DMS 273 treated with DMSO at 0.1 percent for 48 hours (cell line): ENCODE results near the gene SSTR5.

ENCODE experiments used
- DNase-seq: peaks from one replicate; lab custom pipeline; 2025; lab: John Stamatoyannopoulos, UW

SSTR5 gene

GRCh38 chr16:1102921-1103635, 30.5 kb downstream of the SSTR5 start:
- no peak for DNase-seq

GRCh38 chr16:1103636-1103980, 31.1 kb downstream of the SSTR5 start:
- DNase-seq = no peak

DNA sequence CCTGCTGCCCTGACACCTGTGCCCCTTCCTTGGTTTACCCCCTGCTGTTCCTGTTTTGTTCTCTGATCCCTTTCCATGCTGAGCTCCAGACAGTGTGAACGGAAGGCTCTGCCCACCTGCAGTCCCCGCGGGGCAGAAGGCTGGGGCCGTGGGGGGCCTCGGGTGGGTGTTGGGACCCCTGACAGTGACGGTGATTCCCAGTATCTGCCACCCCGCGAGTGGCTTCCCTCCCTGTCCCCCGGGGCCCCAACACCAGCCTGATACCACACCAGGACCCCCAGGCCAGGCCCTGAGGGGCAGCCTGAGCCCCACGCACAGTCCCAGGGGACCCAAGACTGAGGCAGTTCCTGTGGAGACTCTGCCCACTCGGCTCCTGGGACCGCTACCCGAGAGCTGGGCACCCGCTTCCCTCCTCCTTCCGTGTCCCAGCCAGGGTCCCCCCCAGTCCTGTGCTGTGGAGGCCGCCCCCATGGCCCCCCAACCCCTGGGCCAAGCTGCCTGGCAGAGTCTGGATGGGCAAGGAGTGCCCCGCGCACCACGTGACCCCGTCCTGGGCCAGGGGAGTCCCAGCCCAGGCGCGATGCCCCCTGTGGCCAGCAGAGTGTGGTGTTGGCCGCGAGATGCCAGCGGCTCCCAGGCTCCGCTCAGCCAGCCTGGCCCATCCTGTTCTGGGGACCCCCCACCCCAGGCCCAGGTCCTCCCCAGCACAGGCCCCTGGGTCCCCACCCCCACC, 33.5 kb downstream of the SSTR5 start:
- no peak for DNase-seq

DNA sequence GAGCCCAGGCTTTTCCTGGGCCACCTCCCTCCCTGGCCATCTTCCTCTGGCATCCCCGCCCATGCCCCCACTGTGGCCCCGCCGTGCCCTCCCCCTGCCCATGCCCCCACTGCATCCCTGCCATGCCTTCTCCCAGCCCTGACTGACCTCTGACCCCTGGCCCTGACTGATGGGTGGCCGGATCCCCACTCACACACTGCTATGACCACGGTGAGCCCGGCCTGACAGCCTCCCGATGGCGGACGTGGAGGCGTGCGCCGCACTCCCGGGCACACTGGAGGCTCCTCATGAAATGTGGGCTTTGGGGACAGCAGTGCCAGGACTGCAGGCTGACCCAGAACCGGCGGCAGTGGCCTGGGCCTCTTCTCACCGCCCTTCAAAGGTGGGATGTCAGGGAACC, 34.1 kb downstream of the SSTR5 start:
- no peak for DNase-seq

DNA sequence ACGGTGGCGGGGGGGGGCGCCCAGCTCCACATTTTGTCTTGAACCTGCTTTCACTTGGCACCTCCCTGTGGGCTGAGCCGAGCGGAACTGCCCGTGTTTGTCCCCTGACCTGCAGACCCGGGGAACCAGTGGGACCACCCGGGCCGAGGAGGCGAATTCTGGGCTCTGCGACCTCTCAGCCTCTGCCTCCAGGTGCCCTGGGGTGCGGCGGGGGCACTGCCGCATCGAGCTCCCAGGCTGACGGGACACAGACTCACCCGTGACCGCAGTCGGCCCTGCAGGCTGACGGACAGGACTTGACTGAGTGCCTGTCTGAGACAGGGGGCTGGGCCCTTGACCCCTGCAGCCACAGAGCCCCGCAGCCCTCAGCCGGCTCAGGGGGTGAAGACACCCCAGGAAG, 34.6 kb downstream of the SSTR5 start:
- no peak for DNase-seq

GRCh38 chr16:1107731-1108130, 35.2 kb downstream of the SSTR5 start:
- no peak for DNase-seq

- DNase-seq = peak; percentile 42
Observed at GRCh38 chr16:1108299-1109252, 36.0 kb downstream of the SSTR5 start.

DNA sequence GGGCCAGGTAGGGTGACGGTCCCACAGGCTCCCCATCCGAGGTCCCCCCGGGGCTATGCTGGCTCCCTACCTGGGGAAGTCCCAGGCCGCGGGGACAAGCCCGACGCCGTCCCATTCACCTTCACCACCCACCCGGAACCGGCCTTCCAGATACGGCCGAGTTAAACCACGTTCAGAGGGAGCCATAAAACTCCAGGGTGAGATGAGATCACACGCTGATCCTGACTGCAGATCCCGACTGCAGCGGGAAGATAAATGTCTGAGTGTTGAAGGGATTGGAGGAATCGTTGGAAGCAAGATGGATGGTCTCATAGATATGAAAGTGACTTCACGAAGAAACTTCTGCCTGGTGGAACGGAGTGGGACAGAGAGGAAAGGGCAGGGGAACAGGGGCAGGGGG, 37.1 kb downstream of the SSTR5 start:
- no peak for DNase-seq

DNA sequence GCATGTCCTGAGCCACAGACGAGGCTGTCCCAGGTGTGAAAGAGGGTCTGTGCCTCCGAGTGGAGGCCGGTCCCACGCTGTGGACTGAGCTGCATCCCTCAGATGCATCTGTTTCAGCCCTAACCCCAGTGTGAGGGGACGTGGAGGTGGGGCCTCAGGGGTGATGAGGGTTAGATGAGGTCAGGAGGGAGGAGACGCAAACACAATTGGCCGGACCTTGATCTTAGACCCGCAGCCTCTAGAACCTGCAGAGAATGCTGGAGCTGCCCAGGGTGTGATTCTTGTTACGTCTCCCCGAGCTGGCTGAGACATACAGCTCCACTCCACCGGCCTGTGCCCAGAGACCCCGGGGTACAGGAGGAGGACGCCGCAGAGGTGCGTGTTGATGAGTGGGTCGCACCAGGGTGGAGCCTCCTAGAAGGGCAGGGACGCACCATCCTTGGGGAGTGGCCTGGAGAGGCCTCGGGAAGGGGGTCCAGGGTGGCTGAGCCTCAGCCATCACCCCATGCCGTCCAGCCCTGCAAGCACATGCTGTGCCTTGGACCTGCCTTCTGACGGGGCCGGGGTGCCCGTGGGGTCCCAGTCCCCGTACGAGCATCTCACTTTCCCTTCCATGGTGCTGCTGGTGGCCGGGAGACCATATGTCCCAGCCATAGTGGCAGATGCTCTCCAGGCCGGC, 40.1 kb downstream of the SSTR5 start:
- DNase-seq = no peak

DNA sequence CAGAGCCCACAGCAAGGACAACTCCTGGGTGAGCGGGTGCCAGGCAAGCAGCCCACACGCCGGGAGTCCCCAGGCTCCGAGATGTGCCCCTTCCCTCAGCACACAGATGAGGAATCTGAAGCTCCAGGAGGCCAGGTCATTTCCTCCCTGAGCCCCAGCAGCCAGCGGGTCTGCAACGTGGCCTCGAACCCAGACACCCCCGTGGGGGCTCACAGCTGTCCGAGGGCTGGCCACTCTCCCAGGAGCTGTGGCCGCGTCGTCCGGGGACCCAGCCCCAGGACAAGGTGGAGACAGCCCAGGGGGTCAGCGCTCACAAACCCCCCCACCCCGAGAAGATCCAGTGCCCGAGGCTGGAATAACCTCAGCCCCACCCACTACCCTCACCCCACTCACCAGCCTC, 40.9 kb downstream of the SSTR5 start:
- DNase-seq = no peak

- no peak for DNase-seq
Observed at GRCh38 chr16:1113889-1114526, 41.5 kb downstream of the SSTR5 start.

GRCh38 chr16:1116693-1117077, 44.1 kb downstream of the SSTR5 start:
- no peak for DNase-seq

GRCh38 chr16:1117176-1117900, 44.8 kb downstream of the SSTR5 start:
- no peak for DNase-seq

- DNase-seq = no peak
Observed at GRCh38 chr16:1117926-1118325, 45.4 kb downstream of the SSTR5 start.

- DNase-seq = no peak
Observed at GRCh38 chr16:1119129-1119528, 46.6 kb downstream of the SSTR5 start.

DNA sequence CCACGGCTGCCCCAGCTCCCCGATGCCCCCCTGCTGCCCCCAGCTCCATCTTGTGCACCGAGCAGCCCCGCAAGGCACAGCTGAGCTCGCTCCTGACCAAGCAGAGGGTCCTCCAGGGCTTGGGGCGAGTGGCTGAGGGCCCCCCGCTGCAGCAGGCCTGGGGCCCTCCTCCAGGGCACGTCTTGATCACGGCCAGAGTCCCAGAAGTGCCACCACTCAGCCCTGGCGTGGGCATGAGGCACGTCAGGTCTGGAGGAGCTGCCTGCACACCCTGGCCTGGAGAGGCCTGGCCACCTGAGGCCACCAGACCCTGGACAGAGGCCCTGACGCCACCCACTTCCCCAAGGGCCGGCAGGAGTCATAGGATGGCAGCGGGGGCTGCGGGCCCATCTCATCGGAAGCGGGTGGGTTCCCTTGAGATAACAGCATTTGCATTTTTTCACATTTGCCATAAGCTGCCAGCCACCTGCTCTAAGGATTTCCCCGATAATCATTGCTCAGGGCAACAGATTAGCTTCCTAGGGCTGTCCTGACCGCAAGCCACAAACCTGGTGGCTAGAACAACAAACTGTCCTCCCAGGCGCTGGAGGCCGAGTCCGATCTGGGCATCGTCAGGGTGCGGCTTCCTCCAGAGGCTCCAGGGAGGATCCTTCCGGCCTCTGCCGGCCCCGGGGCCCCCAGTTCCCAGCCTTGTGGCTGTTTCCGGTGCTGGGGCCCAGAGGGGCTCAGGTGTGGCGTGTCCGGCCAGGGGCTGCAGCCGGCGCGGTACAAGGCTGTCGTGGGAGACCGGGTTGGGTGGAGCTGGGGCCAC, 47.4 kb downstream of the SSTR5 start:
- no peak for DNase-seq

- no peak for DNase-seq
Observed at GRCh38 chr16:1120577-1120941, 48.0 kb downstream of the SSTR5 start.

DNA sequence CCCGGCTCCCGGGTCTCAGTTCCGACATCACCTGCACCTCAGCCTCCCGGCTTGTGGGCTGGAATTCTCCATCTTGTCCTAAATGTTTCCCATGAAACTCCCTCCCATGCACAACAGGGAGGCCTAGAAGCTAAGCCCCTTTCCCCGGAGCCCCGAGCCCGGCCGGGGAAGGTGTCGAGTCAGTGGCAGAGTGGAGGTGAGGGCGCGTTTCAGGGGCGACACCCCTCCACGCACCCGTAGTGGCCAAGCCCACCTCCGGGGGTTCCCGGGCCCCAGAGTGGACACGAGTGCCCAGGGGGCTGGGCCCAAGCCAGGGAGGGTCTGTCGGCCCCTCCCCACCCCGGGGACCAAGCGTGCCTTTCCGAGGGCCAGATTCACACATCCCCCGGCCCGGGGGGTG, 48.5 kb downstream of the SSTR5 start:
- DNase-seq = no peak

DNA sequence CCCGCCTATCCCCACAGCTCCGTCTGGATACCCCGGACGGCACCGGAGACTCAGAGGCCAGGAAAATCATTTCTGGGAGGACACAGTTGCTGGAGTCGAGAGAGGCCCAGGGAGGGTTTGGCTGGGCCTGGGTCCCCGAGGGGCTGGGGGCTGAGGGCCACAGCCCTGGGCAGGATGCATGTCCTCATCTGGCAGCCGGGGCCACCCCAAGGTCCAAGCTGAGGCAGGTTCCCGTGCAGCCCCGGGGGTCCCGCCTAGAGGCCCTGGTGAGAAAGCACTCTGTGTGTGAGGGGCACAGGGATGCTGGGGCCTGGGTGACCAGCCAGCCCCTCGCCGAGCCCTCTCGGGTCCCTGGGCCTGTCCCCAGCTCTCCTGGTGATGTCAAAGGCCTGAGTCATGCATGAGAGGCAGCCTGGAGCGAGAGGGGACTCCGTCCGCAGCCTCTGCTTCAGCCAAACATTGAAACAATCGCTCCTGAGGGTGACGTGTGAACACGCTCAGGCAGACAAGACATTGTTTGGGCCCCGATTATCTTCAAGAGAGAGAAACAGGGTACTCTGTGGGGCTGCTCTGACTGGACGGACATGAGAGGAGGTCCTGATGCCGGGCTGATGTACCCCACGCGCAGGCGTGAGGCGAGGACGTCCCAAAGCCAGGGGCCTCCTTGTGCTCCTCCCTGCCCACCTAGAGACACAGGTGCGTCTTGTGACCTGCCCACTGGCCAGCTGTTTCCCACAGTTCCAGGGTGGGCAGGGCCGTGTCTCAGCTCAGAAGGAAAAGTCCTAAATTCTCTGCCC, 49.3 kb downstream of the SSTR5 start:
- DNase-seq = no peak
